Activated B cell treated with CpG ODN at 0.5 μM for 24 hours (primary cell): ENCODE results near the gene WDR5. TPM values are rescaled to one million over a fixed set of nuclear protein-coding genes. Genes with fewer than 3 reads are reported as not detected.

Experiments
- ATAC-seq: fragments of 200-7000 bp; cut with Tn5 transposase; one replicate; pipeline ENCODE4 v1.10.0; 2021; ENCODE audit warnings: low read depth, mild to moderate bottlenecking, moderate library complexity
- CTCF ChIA-PET: fragments of 350-600 bp; sonication (Branson Sonifier 250); formaldehyde crosslinking; loops from one replicate; lab custom pipeline; 2021; ENCODE audit warnings: antibody characterized with exemption; lab: Charles Lee
- POLR2A ChIA-PET: fragments of 350-600 bp; sonication (Branson Sonifier 250); formaldehyde crosslinking; loops from one replicate; lab custom pipeline; 2021; ENCODE audit warnings: antibody characterized with exemption; lab: Charles Lee
- DNase-seq: peaks from one replicate; pipeline ENCODE4 v3.0.0; 2022
- H3K27ac Mint-ChIP-seq: one replicate; pipeline ENCODE4 v1.8.0; 2020; ENCODE audit warnings: mixed read lengths
- H3K27me3 Mint-ChIP-seq: one replicate; pipeline ENCODE4 v1.8.0; 2021; ENCODE audit warnings: mixed read lengths
- H3K36me3 Mint-ChIP-seq: one replicate; pipeline ENCODE4 v1.8.0; 2021; ENCODE audit warnings: low read depth, mixed read lengths
- H3K4me1 Mint-ChIP-seq: one replicate; pipeline ENCODE4 v1.8.0; 2021; ENCODE audit warnings: mixed read lengths
- H3K4me3 Mint-ChIP-seq: one replicate; pipeline ENCODE4 v1.8.0; 2020; ENCODE audit warnings: mild to moderate bottlenecking, mixed read lengths
- H3K9me3 Mint-ChIP-seq: one replicate; pipeline ENCODE4 v1.8.0; 2020; ENCODE audit warnings: mixed read lengths
- intact Hi-C: fragments of 100-400 bp; cut with micrococcal nuclease; formaldehyde crosslinking; loops from one replicate; pipeline ENCODE4 v1.15.1; 2024
- total RNA-seq: library from RNA; stranded (reverse); gene quantifications from 2 replicates; pipeline ENCODE4 v1.2.3, GENCODE V29; 2022
- TF ChIP-seq, protein P1 (sequence below): fragments of 200-600 bp; IDR thresholded peaks from one replicate; pipeline ENCODE4 v1.8.0; 2022; ENCODE audit warnings: antibody characterized with exemption, mild to moderate bottlenecking

WDR5 gene
- total RNA-seq, 1 donor from 2014 or later, result 22.4 TPM

GRCh38 chr9:134136996-134137299 is 1.1 kb downstream of the WDR5 start:
- ChIA-PET POLR2A (interaction anchor here (1.8 kb wide), 1 partner anchor 112 kb away, joined by 7 read pairs; the partner anchor contains the start of gene BRD3OS), CTCF (no interaction called here)
- intact Hi-C loops, result loop anchor here (10.0 kb wide), 1 partner anchor 762 kb away; the partner anchor contains the start of genes STKLD1 and SURF4
- H3K27me3 Mint-ChIP-seq, result no peaks in the 10 kb centered on the region
- DNase-seq (no peak), ATAC-seq (no peak)
- H3K9me3 Mint-ChIP-seq, result no peaks in the 10 kb centered on the region
- peaks cover 30% of the 10 kb centered on the region for H3K36me3 Mint-ChIP-seq
- H3K4me1 Mint-ChIP-seq, result peaks cover 35% of the 10 kb centered on the region
- peak overlapping the region; percentile 88 for H3K4me3 Mint-ChIP-seq
- TF ChIP-seq, protein P1, sequence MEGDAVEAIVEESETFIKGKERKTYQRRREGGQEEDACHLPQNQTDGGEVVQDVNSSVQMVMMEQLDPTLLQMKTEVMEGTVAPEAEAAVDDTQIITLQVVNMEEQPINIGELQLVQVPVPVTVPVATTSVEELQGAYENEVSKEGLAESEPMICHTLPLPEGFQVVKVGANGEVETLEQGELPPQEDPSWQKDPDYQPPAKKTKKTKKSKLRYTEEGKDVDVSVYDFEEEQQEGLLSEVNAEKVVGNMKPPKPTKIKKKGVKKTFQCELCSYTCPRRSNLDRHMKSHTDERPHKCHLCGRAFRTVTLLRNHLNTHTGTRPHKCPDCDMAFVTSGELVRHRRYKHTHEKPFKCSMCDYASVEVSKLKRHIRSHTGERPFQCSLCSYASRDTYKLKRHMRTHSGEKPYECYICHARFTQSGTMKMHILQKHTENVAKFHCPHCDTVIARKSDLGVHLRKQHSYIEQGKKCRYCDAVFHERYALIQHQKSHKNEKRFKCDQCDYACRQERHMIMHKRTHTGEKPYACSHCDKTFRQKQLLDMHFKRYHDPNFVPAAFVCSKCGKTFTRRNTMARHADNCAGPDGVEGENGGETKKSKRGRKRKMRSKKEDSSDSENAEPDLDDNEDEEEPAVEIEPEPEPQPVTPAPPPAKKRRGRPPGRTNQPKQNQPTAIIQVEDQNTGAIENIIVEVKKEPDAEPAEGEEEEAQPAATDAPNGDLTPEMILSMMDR, result no peak
- no peak overlapping the region for H3K27ac Mint-ChIP-seq

- H3K27ac Mint-ChIP-seq, result no peak overlapping the region
- H3K4me3 Mint-ChIP-seq, result peak overlapping the region; percentile 42
- no peaks in the 10 kb centered on the region for H3K9me3 Mint-ChIP-seq
- intact Hi-C loops, result loop anchor here (10.0 kb wide), 1 partner anchor 763 kb away; the partner anchor contains the start of genes STKLD1 and SURF4
- TF ChIP-seq, protein P1, result no peak
- peaks cover 35% of the 10 kb centered on the region for H3K4me1 Mint-ChIP-seq
- peaks cover 42% of the 10 kb centered on the region for H3K36me3 Mint-ChIP-seq
- H3K27me3 Mint-ChIP-seq, result no peaks in the 10 kb centered on the region
- ATAC-seq (no peak), DNase-seq (no peak)
- ChIA-PET POLR2A (interaction anchor here (1.7 kb wide), 1 partner anchor 25 kb away, joined by 3 read pairs; no protein-coding TSS in a partner anchor), CTCF (no interaction called here)
Observed at GRCh38 chr9:134138292-134138691, 2.4 kb downstream of the WDR5 start.

DNA sequence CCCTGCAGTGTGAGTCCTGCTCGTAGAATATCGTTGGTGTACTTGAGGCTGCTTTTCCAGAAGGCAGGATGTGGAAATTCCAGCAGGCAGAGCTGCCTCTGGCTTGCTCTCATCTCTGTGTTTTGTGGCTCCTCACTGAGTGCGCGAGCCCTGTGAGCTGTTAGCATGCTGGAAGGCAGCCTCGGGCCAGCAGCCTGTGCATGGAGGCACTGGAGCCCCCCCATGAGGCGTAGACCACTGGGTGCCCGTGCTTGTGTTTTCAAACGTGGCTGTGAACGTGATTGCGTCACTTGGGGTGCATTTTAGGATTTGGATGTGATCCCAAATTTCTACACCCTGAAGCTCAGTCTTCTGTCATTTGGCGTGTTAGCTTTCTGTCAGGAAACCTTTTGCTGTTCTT is 3.2 kb downstream of the WDR5 start:
- H3K27ac Mint-ChIP-seq, result no peak overlapping the region
- ChIA-PET POLR2A (interaction anchor here (1.7 kb wide), 1 partner anchor 24 kb away, joined by 3 read pairs; no protein-coding TSS in a partner anchor), CTCF (no interaction called here)
- H3K27me3 Mint-ChIP-seq, result no peaks in the 10 kb centered on the region
- DNase-seq, result no peak
- TF ChIP-seq, protein P1, result no peak
- no peak for ATAC-seq
- intact Hi-C loops, result loop anchor here (10.0 kb wide), 1 partner anchor 764 kb away; the partner anchor contains the start of genes STKLD1 and SURF4
- H3K4me1 Mint-ChIP-seq, result peaks cover 35% of the 10 kb centered on the region
- H3K4me3 Mint-ChIP-seq, result no peak overlapping the region
- H3K36me3 Mint-ChIP-seq, result peaks cover 47% of the 10 kb centered on the region
- H3K9me3 Mint-ChIP-seq, result no peaks in the 10 kb centered on the region

GRCh38 chr9:134141906-134142305 is 6.0 kb downstream of the WDR5 start:
- no peak for DNase-seq
- intact Hi-C loops, result no loop called here
- ChIA-PET CTCF (no interaction called here), POLR2A (no interaction called here)
- no peaks in the 10 kb centered on the region for H3K27me3 Mint-ChIP-seq
- no peak overlapping the region for H3K4me3 Mint-ChIP-seq
- TF ChIP-seq, protein P1, result no peak
- no peaks in the 10 kb centered on the region for H3K9me3 Mint-ChIP-seq
- no peak for ATAC-seq
- peaks cover 64% of the 10 kb centered on the region for H3K36me3 Mint-ChIP-seq
- H3K27ac Mint-ChIP-seq, result no peak overlapping the region
- H3K4me1 Mint-ChIP-seq, result peaks cover 22% of the 10 kb centered on the region

DNA sequence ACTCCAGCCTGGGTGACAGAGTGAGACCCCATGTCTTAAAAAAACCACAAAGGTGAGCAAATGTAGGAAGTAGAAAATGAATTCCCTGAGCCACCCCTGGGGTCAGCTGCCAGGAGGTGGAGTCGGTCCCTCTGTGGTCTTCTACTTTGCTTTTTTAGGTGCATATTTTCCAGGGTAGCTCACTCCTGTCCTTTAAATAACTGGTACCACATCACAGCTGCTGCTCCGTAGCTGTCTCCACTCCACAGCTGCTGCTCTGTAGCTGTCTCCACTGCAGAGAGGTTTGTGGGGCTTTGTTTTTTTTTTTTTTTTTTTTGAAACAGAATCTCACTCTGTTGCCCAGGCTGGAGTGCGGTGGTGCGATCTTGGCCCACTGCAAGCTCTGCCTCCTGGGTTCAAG is 8.9 kb downstream of the WDR5 start:
- Mint-ChIP-seq H3K27ac (no peak overlapping the region), H3K4me3 (no peak overlapping the region), H3K36me3 (peaks cover 80% of the 10 kb centered on the region), H3K4me1 (no peaks in the 10 kb centered on the region), H3K9me3 (no peaks in the 10 kb centered on the region), H3K27me3 (no peaks in the 10 kb centered on the region)
- TF ChIP-seq, protein P1, result no peak
- no peak for ATAC-seq
- no peak for DNase-seq
- POLR2A ChIA-PET, result no interaction called here
- intact Hi-C loops, result no loop called here
- CTCF ChIA-PET, result no interaction called here
